ENCODE results near the gene EVA1C.
"Not testable (repeated sequence)": the region's sequence is repeated elsewhere in the genome, so short reads cannot be mapped to it uniquely, and the experiment has no call there.

Gene EVA1C

DNA sequence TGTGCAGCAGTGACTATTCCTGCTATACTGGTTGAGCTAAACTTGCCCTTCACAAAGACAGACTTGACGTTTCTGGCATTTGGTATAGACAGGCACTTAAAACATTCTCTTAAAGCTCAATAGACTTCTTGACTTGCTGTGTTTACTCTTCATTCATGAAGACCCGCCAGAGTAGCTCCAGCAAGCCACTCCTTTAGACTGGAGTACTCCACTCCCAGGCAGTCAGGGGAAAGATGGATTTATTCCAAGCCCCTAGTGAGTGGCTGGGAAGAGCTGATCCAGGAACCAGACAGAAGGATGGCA, 70.7 kb downstream of the EVA1C start:
- Histone ChIP-seq H3K36me3 (ENCODE audit: insufficient read depth, low read length) (no peaks in the 10 kb centered on the region), H3K4me3 (ENCODE audit: low read length) (no peak overlapping the region), H3K4me1 (ENCODE audit: insufficient read depth, low read length) (peaks cover 9% of the 10 kb centered on the region), H3K27me3 (ENCODE audit: insufficient read depth, low read length) (no peaks in the 10 kb centered on the region), H3K9ac (ENCODE audit: low read depth, low read length) (no peak overlapping the region), H3K27ac (ENCODE audit: low read depth, low read length) (no peak overlapping the region), H3K9me3 (ENCODE audit: insufficient read depth, low read depth, low read length) (no peaks in the 10 kb centered on the region)
- WGBS = 89% methylated on average over 2 of the region's 2 CpGs

GRCh38 chr21:32484706-32485380, 72.3 kb downstream of the EVA1C start:
- Histone ChIP-seq H3K4me1 (ENCODE audit: insufficient read depth, low read length) (peaks cover 9% of the 10 kb centered on the region), H3K27ac (ENCODE audit: low read depth, low read length) (no peak overlapping the region), H3K27me3 (ENCODE audit: insufficient read depth, low read length) (no peaks in the 10 kb centered on the region), H3K9ac (ENCODE audit: low read depth, low read length) (no peak overlapping the region), H3K9me3 (ENCODE audit: insufficient read depth, low read depth, low read length) (no peaks in the 10 kb centered on the region), H3K36me3 (ENCODE audit: insufficient read depth, low read length) (no peaks in the 10 kb centered on the region), H3K4me3 (ENCODE audit: low read length) (no peak overlapping the region)
- 95% methylated on average over 16 of the region's 16 CpGs for WGBS

DNA sequence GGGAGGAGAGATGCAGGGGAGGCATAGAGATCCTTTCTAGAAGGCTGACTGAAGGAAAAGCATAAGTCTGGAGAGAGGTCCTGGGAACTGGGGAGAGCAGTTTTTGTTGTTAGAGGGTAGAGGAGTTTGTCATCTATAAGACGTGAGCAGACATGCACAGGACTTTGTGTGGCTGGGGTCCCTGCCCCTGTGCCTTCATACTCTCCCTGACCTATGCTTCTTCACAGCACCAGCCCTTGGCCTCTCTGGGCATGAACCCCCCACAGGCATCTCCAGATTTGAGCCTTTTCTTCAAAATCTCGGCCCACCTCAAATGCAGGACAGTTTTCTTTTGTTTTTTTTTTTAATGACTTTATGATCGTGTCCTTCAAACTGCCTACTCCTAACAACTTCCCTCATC, 79.9 kb downstream of the EVA1C start:
- H3K9ac ChIP-seq (ENCODE audit: low read depth, low read length) = peak overlapping the region; percentile 15; the same call in 1 of the 2 replicates
- peak overlapping the region; percentile 80 for H3K27ac ChIP-seq (ENCODE audit: low read depth, low read length)
- no peaks in the 10 kb centered on the region for H3K27me3 ChIP-seq (ENCODE audit: insufficient read depth, low read length)
- no peak overlapping the region for H3K4me3 ChIP-seq (ENCODE audit: low read length)
- H3K4me1 ChIP-seq (ENCODE audit: insufficient read depth, low read length) = peaks cover 28% of the 10 kb centered on the region
- H3K9me3 ChIP-seq (ENCODE audit: insufficient read depth, low read depth, low read length) = no peaks in the 10 kb centered on the region
- 85% methylated on average over 3 of the region's 3 CpGs for WGBS
- H3K36me3 ChIP-seq (ENCODE audit: insufficient read depth, low read length) = no peaks in the 10 kb centered on the region

- Histone ChIP-seq H3K9me3 (ENCODE audit: insufficient read depth, low read depth, low read length) (no peaks in the 10 kb centered on the region), H3K4me1 (ENCODE audit: insufficient read depth, low read length) (peaks cover 35% of the 10 kb centered on the region), H3K27me3 (ENCODE audit: insufficient read depth, low read length) (no peaks in the 10 kb centered on the region), H3K4me3 (ENCODE audit: low read length) (no peak overlapping the region), H3K36me3 (ENCODE audit: insufficient read depth, low read length) (no peaks in the 10 kb centered on the region), H3K27ac (ENCODE audit: low read depth, low read length) (no peak overlapping the region), H3K9ac (ENCODE audit: low read depth, low read length) (no peak overlapping the region)
- 81% methylated on average over 9 of the region's 10 CpGs for WGBS
Observed at GRCh38 chr21:32494934-32495709, 82.6 kb downstream of the EVA1C start.

DNA sequence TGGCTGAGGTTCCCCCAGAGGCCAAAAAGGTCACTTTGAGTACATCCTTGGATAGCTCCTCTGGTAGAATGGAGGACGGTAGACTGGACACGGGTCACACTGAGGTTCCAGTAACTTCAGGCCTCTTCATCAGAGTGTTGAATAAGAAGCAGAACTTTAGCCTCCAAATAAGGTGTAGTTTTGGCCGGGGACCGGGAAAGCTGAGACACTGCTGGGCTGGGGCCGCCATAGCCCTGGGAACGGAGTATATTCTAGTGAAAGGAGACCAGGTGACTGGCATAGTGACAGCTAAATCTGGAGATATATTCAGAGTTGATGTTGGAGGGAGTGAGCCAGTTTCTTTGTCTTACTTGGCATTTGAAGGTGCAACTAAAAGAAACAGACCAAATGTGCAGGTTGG, 84.1 kb downstream of the EVA1C start:
- Histone ChIP-seq H3K36me3 (ENCODE audit: insufficient read depth, low read length) (no peaks in the 10 kb centered on the region), H3K27ac (ENCODE audit: low read depth, low read length) (no peak overlapping the region), H3K4me3 (ENCODE audit: low read length) (no peak overlapping the region), H3K4me1 (ENCODE audit: insufficient read depth, low read length) (peaks cover 35% of the 10 kb centered on the region), H3K9ac (ENCODE audit: low read depth, low read length) (no peak overlapping the region), H3K9me3 (ENCODE audit: insufficient read depth, low read depth, low read length) (no peaks in the 10 kb centered on the region), H3K27me3 (ENCODE audit: insufficient read depth, low read length) (no peaks in the 10 kb centered on the region)
- WGBS = 93% methylated on average over 6 of the region's 6 CpGs

GRCh38 chr21:32499249-32500055, 86.9 kb downstream of the EVA1C start:
- no peak overlapping the region for H3K27ac ChIP-seq (ENCODE audit: low read depth, low read length)
- no peak overlapping the region for H3K4me3 ChIP-seq (ENCODE audit: low read length)
- H3K4me1 ChIP-seq (ENCODE audit: insufficient read depth, low read length) = peaks cover 20% of the 10 kb centered on the region
- no peaks in the 10 kb centered on the region for H3K27me3 ChIP-seq (ENCODE audit: insufficient read depth, low read length)
- H3K36me3 ChIP-seq (ENCODE audit: insufficient read depth, low read length) = no peaks in the 10 kb centered on the region
- no peaks in the 10 kb centered on the region for H3K9me3 ChIP-seq (ENCODE audit: insufficient read depth, low read depth, low read length)
- WGBS = 75% methylated on average over 14 of the region's 14 CpGs
- no peak overlapping the region for H3K9ac ChIP-seq (ENCODE audit: low read depth, low read length)

- not testable (repeated sequence) for H3K27ac ChIP-seq (ENCODE audit: low read depth, low read length); H3K9me3 ChIP-seq (ENCODE audit: insufficient read depth, low read depth, low read length); H3K36me3 ChIP-seq (ENCODE audit: insufficient read depth, low read length); H3K4me1 ChIP-seq (ENCODE audit: insufficient read depth, low read length); H3K9ac ChIP-seq (ENCODE audit: low read depth, low read length); H3K4me3 ChIP-seq (ENCODE audit: low read length); H3K27me3 ChIP-seq (ENCODE audit: insufficient read depth, low read length)
- WGBS = 93% methylated on average over 7 of the region's 7 CpGs
Observed at GRCh38 chr21:32503641-32504040, 91.1 kb downstream of the EVA1C start.

DNA sequence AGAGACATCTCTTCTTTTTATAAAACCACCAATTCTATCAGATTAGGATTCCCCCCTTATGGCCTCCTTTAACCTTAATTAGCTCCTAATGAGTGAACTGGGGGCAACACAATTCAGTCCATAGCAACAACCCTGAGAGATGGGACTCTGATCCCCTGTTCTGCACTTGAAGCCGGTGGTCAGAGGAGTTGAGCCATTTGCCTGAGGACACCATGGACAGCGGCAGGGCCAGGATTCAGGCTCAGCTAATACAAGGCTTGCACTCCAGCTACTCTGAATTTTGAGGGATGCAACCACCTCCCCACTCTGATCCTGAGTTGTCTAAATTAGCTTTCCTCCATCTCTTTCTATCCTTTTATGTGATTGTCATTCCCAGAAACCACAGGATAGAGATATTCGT, 93.3 kb downstream of the EVA1C start:
- H3K4me3 ChIP-seq (ENCODE audit: low read length); H3K4me1 ChIP-seq (ENCODE audit: insufficient read depth, low read length); H3K9me3 ChIP-seq (ENCODE audit: insufficient read depth, low read depth, low read length); H3K9ac ChIP-seq (ENCODE audit: low read depth, low read length); H3K27me3 ChIP-seq (ENCODE audit: insufficient read depth, low read length); H3K36me3 ChIP-seq (ENCODE audit: insufficient read depth, low read length); H3K27ac ChIP-seq (ENCODE audit: low read depth, low read length): not testable (repeated sequence)
- WGBS = 78% methylated on average over 3 of the region's 3 CpGs

GRCh38 chr21:32506411-32506965, 94.0 kb downstream of the EVA1C start:
- H3K9ac ChIP-seq (ENCODE audit: low read depth, low read length); H3K4me3 ChIP-seq (ENCODE audit: low read length); H3K27ac ChIP-seq (ENCODE audit: low read depth, low read length); H3K4me1 ChIP-seq (ENCODE audit: insufficient read depth, low read length); H3K27me3 ChIP-seq (ENCODE audit: insufficient read depth, low read length); H3K36me3 ChIP-seq (ENCODE audit: insufficient read depth, low read length); H3K9me3 ChIP-seq (ENCODE audit: insufficient read depth, low read depth, low read length): not testable (repeated sequence)
- WGBS = 93% methylated on average over 6 of the region's 7 CpGs

DNA sequence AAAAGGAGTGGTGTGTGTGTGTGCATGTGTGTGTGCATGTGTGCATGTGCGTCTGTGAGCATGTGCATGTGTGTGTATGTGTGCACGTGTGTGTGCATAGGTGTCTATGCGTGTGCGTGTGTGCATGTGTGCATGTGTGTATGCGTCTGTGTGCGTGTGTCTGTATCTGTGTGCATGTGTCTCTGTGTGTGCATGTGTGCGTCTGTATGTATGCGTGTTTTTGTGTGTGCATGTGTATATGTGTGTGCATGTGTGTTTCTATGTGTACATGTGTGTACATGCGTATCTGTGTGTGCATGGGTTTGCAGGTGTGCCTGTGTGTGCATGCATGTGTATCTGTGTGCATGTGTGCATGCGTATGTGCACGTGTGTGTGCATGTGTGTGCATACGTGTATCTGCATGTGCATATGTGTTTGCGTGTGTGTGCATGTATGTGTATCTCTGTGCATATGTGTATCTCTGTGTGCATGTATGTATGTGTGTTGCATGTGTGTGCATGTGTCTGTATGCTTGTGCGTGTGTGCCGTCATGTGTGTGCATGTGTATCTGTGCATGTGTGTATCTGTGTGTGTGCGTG, 94.9 kb downstream of the EVA1C start:
- 87% methylated on average over 16 of the region's 16 CpGs for WGBS
- Histone ChIP-seq H3K9ac (ENCODE audit: low read depth, low read length) (no peak overlapping the region), H3K9me3 (ENCODE audit: insufficient read depth, low read depth, low read length) (no peaks in the 10 kb centered on the region), H3K27me3 (ENCODE audit: insufficient read depth, low read length) (no peaks in the 10 kb centered on the region), H3K4me1 (ENCODE audit: insufficient read depth, low read length) (no peaks in the 10 kb centered on the region), H3K36me3 (ENCODE audit: insufficient read depth, low read length) (no peaks in the 10 kb centered on the region), H3K4me3 (ENCODE audit: low read length) (no peak overlapping the region), H3K27ac (ENCODE audit: low read depth, low read length) (no peak overlapping the region)

DNA sequence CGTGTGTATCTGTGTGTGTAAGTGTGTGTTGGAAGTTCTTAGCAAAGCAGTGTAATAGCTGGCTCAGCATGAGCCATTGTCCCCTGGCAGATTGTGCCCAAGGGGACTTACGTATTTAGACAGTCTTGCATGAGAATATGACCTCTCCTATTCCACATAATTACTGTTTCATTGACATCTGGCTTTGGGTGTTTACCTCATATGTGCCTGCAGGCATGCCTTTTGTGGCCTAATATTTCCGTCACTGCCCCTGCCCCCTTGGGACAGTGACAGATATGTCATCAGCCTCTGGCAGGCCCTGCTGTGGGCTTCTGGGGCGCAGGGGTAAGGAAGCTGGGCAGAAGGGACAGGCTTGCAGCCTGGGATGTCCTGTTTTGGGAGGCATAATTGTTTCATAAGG, 95.5 kb downstream of the EVA1C start:
- not testable (repeated sequence) for H3K4me1 ChIP-seq (ENCODE audit: insufficient read depth, low read length); H3K9me3 ChIP-seq (ENCODE audit: insufficient read depth, low read depth, low read length); H3K9ac ChIP-seq (ENCODE audit: low read depth, low read length); H3K27me3 ChIP-seq (ENCODE audit: insufficient read depth, low read length); H3K27ac ChIP-seq (ENCODE audit: low read depth, low read length); H3K36me3 ChIP-seq (ENCODE audit: insufficient read depth, low read length); H3K4me3 ChIP-seq (ENCODE audit: low read length)
- whole genome bisulfite sequencing = 90% methylated on average over 4 of the region's 4 CpGs

Measured in HUES64 (cell line).